ENCODE results near the gene CLMP. TPM values are rescaled to one million over a fixed set of nuclear protein-coding genes. Genes with fewer than 3 reads are reported as not detected.

The CLMP gene
- total and polyA plus RNA-seq, 9 of the 15 experiments (the other 6 are each of a cell fraction or from before 2014, with no cell fraction given): 0.02 to 0.15 (median 0.03) TPM; not detected in 6

GRCh38 chr11:123196060-123196714, 1.1 kb upstream of the CLMP start (continued):
- TF ChIP-seq JUND (IDR thresholded peaks at IDR 0.05; ENCODE audit: borderline replicate concordance, low read depth, low read length): no peak
- TF ChIP-seq JUND (tag; IDR thresholded peaks at IDR 0.05; ENCODE audit: borderline replicate concordance, low read depth, low read length): no peak
- no peak for TF ChIP-seq ZBTB5 (IDR thresholded peaks at IDR 0.05)
- no peak for TF ChIP-seq CEBPG (CRISPR knock-in tag; IDR thresholded peaks at IDR 0.05)
- TF ChIP-seq CEBPG (tag; conservative IDR thresholded peaks at IDR 0.05 in 1 of 2, IDR thresholded peaks at IDR 0.05 in 1 of 2): peak in 1 of 2 experiments; percentile 63; a peak in 2 of 4 replicates
- TF ChIP-seq PREB (CRISPR knock-in tag; IDR thresholded peaks at IDR 0.05): no peak

All from K562 (cell line).